Neural progenitor cell (in vitro differentiated cells): ENCODE data around the gene INTS11. TPM values are rescaled to one million over a fixed set of nuclear protein-coding genes. Genes with fewer than 3 reads are reported as not detected.

ENCODE experiments used
- DNase-seq: peaks from one replicate; pipeline ENCODE4 v3.0.0-alpha.2; 2016; ENCODE audit warnings: low spot score
- H2AFZ ChIP-seq: fragments of 200-600 bp; sonication (generic); replicated peaks from 2 replicates; pipeline ENCODE4 v1.6.1; 2016; ENCODE audit warnings: antibody characterized with exemption
- H3F3A ChIP-seq: fragments of 200-600 bp; sonication (generic); 2 replicates; pipeline ENCODE4 v1.6.1; 2016; ENCODE audit warnings: antibody characterized with exemption, low read depth
- H3K27ac ChIP-seq: fragments of 200-600 bp; sonication (generic); 2 replicates; pipeline ENCODE4 v1.5.1; 2016; ENCODE audit warnings: mild to moderate bottlenecking
- H3K27me3 ChIP-seq: fragments of 200-600 bp; sonication (generic); 2 replicates; pipeline ENCODE4 v1.6.1; 2016; ENCODE audit warnings: mild to moderate bottlenecking, moderate library complexity
- H3K36me3 ChIP-seq: fragments of 200-600 bp; sonication (generic); 2 replicates; pipeline ENCODE4 v1.5.1; 2016
- H3K4me1 ChIP-seq: fragments of 200-600 bp; sonication (generic); 2 replicates; pipeline ENCODE4 v1.6.1; 2016; ENCODE audit warnings: mixed run types
- H3K4me2 ChIP-seq: fragments of 200-600 bp; sonication (generic); 2 replicates; pipeline ENCODE4 v1.6.1; 2016
- H3K4me3 ChIP-seq: fragments of 200-600 bp; sonication (generic); 2 replicates; pipeline ENCODE4 v1.5.1; 2016
- H3K79me2 ChIP-seq: fragments of 200-600 bp; sonication (generic); 2 replicates; pipeline ENCODE4 v1.6.1; 2016; ENCODE audit warnings: low read depth
- H3K9ac ChIP-seq: fragments of 200-600 bp; sonication (generic); 2 replicates; pipeline ENCODE4 v1.6.1; 2016
- H3K9me3 ChIP-seq: fragments of 200-600 bp; sonication (generic); 2 replicates; pipeline ENCODE4 v1.5.1; 2016; ENCODE audit warnings: low read depth
- H4K20me1 ChIP-seq: fragments of 200-600 bp; sonication (generic); 2 replicates; pipeline ENCODE4 v1.6.1; 2016; ENCODE audit warnings: low read depth
- H3K27ac Mint-ChIP-seq: 3 replicates; pipeline ENCODE4 v1.8.0; 2021; ENCODE audit warnings: mixed read lengths
- H3K27me3 Mint-ChIP-seq: 2 replicates; pipeline ENCODE4 v1.8.0; 2022; ENCODE audit warnings: low read depth, mild to moderate bottlenecking, inconsistent platforms, moderate library complexity, mixed read lengths; ENCODE audit not compliant: insufficient read depth
- H3K36me3 Mint-ChIP-seq: 3 replicates; pipeline ENCODE4 v1.8.0; 2021; ENCODE audit warnings: mixed read lengths
- H3K4me1 Mint-ChIP-seq: 3 replicates; pipeline ENCODE4 v1.8.0; 2021; ENCODE audit warnings: mixed read lengths
- H3K4me3 Mint-ChIP-seq: 3 replicates; pipeline ENCODE4 v1.8.0; 2021; ENCODE audit warnings: mild to moderate bottlenecking, moderate library complexity, mixed read lengths
- H3K9me3 Mint-ChIP-seq: 3 replicates; pipeline ENCODE4 v1.8.0; 2020; ENCODE audit warnings: mixed read lengths
- EZH2 ChIP-seq: fragments of 200-600 bp; sonication (generic); IDR thresholded peaks from 2 replicates; pipeline ENCODE4 v1.6.1; 2017; ENCODE audit warnings: antibody characterized with exemption, mild to moderate bottlenecking, moderate library complexity
- EZH2phosphoT487 ChIP-seq: fragments of 200-600 bp; sonication (generic); IDR thresholded peaks from 2 replicates; pipeline ENCODE4 v1.6.1; 2017; ENCODE audit warnings: antibody characterized with exemption
- total RNA-seq: library from RNA; depleted of rRNA; stranded (reverse); fragments of >200 nt; gene quantifications from 2 replicates; pipeline ENCODE4 v1.2.3, GENCODE V29; 2015; ENCODE audit warnings: low replicate concordance
- TF ChIP-seq, protein P1 (sequence below): fragments of 200-600 bp; sonication (generic); IDR thresholded peaks from 2 replicates; pipeline ENCODE4 v1.5.1; 2017; ENCODE audit warnings: antibody characterized with exemption, mild to moderate bottlenecking

The INTS11 gene
- total RNA-seq, 1 donor from 2014 or later: 62.4 TPM

DNA sequence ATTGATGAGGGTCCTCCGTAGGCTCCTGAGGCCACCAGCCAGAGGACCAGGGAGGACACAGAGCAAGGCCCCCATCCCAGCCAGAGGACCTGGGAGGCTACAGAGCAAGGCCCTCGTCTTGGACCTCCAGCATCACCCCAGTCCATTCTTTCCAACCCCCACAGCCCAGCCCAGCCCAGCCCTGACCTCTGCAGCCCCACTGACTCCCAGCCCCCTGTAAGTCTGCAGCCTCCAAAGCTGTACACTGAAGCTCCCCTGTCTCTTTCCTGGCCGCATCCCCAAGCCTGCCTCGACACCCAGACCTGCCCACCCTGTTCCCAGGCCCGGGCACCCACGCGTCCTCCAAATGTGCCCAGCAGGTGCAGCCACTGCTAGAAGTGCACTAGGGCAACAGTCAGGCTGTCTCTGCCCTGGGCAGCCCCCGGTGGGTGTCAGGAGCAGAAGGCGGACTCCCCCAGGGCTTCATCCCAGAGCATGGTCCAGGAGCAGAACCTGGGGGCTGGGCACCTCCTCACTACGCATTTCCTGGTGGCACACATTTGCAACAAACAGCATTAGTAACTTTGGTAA lies 22.7 kb upstream of the INTS11 start:
- H3K4me3 Mint-ChIP-seq: peak overlapping the region; percentile 87
- no peak overlapping the region for H3K9ac ChIP-seq
- no peaks in the 10 kb centered on the region for H3K36me3 Mint-ChIP-seq
- peaks cover 5% of the 10 kb centered on the region for H3K4me1 Mint-ChIP-seq
- TF ChIP-seq, protein P1, sequence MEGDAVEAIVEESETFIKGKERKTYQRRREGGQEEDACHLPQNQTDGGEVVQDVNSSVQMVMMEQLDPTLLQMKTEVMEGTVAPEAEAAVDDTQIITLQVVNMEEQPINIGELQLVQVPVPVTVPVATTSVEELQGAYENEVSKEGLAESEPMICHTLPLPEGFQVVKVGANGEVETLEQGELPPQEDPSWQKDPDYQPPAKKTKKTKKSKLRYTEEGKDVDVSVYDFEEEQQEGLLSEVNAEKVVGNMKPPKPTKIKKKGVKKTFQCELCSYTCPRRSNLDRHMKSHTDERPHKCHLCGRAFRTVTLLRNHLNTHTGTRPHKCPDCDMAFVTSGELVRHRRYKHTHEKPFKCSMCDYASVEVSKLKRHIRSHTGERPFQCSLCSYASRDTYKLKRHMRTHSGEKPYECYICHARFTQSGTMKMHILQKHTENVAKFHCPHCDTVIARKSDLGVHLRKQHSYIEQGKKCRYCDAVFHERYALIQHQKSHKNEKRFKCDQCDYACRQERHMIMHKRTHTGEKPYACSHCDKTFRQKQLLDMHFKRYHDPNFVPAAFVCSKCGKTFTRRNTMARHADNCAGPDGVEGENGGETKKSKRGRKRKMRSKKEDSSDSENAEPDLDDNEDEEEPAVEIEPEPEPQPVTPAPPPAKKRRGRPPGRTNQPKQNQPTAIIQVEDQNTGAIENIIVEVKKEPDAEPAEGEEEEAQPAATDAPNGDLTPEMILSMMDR: no peak
- TF ChIP-seq EZH2phosphoT487: no peak
- TF ChIP-seq EZH2: no peak
- no peaks in the 10 kb centered on the region for H3K27me3 ChIP-seq
- no peaks in the 10 kb centered on the region for H3K9me3 ChIP-seq
- H3K4me1 ChIP-seq: peaks cover 12% of the 10 kb centered on the region
- peaks cover 22% of the 10 kb centered on the region for H3F3A ChIP-seq
- peak overlapping the region; percentile 95 for H3K4me2 ChIP-seq
- no peak overlapping the region for H3K27ac ChIP-seq
- H3K79me2 ChIP-seq: peaks cover 47% of the 10 kb centered on the region
- no peak overlapping the region for H2AFZ ChIP-seq
- DNase-seq: no peak
- no peaks in the 10 kb centered on the region for H3K9me3 Mint-ChIP-seq
- H4K20me1 ChIP-seq: peaks cover 73% of the 10 kb centered on the region
- no peaks in the 10 kb centered on the region for H3K36me3 ChIP-seq
- H3K27ac Mint-ChIP-seq: no peak overlapping the region
- H3K4me3 ChIP-seq: peak overlapping the region; percentile 90
- H3K27me3 Mint-ChIP-seq: no peaks in the 10 kb centered on the region

DNA sequence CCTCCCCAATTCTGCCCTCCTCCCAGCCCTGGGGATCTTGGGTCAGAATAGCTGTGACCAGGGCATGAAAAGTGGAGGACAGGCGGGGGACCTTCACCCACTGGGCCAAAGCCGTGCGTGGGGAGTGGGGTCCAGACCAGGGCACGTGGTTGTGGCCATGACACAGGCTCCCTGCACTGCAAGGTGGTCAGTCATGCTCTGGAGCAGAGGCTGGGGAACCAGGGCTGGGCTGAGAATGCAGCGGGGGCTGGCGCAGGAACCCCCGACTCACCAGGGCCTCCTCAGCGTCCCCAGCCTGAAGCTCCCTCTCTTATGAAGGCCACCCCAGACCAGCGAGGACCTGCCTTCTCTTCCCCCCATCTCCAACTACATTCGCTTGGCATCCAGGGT lies 22.0 kb upstream of the INTS11 start:
- Mint-ChIP-seq H3K4me3 (peak overlapping the region; percentile 87), H3K4me1 (peaks cover 4% of the 10 kb centered on the region), H3K36me3 (peaks cover under 1% of the 10 kb centered on the region), H3K27ac (no peak overlapping the region), H3K27me3 (no peaks in the 10 kb centered on the region), H3K9me3 (no peaks in the 10 kb centered on the region)
- H3K27ac ChIP-seq: no peak overlapping the region
- H3K27me3 ChIP-seq: no peaks in the 10 kb centered on the region
- H3K4me1 ChIP-seq: peaks cover 12% of the 10 kb centered on the region
- H2AFZ ChIP-seq: no peak overlapping the region
- no peak overlapping the region for H3K9ac ChIP-seq
- H3K4me3 ChIP-seq: no peak overlapping the region
- no peak overlapping the region for H3K4me2 ChIP-seq
- TF ChIP-seq EZH2: no peak
- TF ChIP-seq, protein P1: no peak
- no peak for TF ChIP-seq EZH2phosphoT487
- peaks cover 47% of the 10 kb centered on the region for H3K79me2 ChIP-seq
- H3F3A ChIP-seq: peaks cover 16% of the 10 kb centered on the region
- peaks cover 67% of the 10 kb centered on the region for H4K20me1 ChIP-seq
- no peak for DNase-seq
- no peaks in the 10 kb centered on the region for H3K36me3 ChIP-seq
- H3K9me3 ChIP-seq: no peaks in the 10 kb centered on the region

DNA sequence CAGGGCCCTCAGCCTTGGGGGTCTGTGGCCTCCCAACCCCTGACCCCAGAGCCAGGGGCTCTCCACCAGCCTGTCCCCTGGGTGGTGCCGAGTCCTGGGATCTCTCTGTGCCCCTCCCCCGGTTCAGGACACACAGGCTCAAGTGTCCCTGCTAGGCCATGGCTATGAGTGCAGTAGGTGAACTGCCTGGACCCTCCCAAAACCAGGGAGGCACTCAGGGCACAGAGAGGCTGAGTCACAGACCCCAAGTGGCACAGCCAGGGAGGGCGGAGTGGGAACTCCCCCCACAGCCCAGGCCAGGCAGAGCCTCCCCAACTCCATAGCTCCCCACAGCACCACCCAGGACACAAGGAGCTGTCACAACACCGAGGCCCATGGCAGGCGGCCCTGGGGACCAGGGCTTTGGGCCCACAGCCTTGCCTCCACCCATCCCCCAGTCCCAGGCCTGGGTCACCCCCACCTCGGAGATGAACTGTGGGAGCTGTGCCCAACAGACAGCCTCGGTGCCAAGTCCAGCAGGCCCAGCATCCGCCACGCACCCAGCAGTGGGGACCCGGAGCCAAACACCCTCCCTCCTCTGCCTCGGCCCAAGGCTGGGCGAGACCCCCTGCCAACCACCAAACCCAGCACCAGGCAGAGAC lies 21.5 kb upstream of the INTS11 start:
- Mint-ChIP-seq H3K4me1 (peaks cover 4% of the 10 kb centered on the region), H3K36me3 (peaks cover 5% of the 10 kb centered on the region), H3K4me3 (no peak overlapping the region), H3K27ac (no peak overlapping the region), H3K9me3 (no peaks in the 10 kb centered on the region), H3K27me3 (no peaks in the 10 kb centered on the region)
- TF ChIP-seq, protein P1: no peak
- TF ChIP-seq EZH2: no peak
- TF ChIP-seq EZH2phosphoT487: no peak
- Histone ChIP-seq H3K36me3 (no peaks in the 10 kb centered on the region), H3K9ac (no peak overlapping the region), H3K27ac (no peak overlapping the region), H3K79me2 (peaks cover 47% of the 10 kb centered on the region), H3K4me3 (no peak overlapping the region), H2AFZ (no peak overlapping the region), H3K9me3 (no peaks in the 10 kb centered on the region), H3F3A (peaks cover 17% of the 10 kb centered on the region), H3K27me3 (no peaks in the 10 kb centered on the region), H3K4me1 (peaks cover 12% of the 10 kb centered on the region), H4K20me1 (peaks cover 65% of the 10 kb centered on the region), H3K4me2 (no peak overlapping the region)
- DNase-seq: no peak
